Hepatocyte (in vitro differentiated cells): ENCODE results near the gene DMRT1. TPM values are rescaled to one million over a fixed set of nuclear protein-coding genes. Genes with fewer than 3 reads are reported as not detected.

Source experiments
- DNase-seq: peaks from one replicate; pipeline ENCODE4 v3.0.0-alpha.2; 2016; ENCODE audit warnings: low spot score
- H2AFZ ChIP-seq: fragments of 200-600 bp; sonication (generic); 2 replicates; pipeline ENCODE4 v1.6.0; 2016; ENCODE audit warnings: antibody characterized with exemption, mild to moderate bottlenecking
- H3K27ac ChIP-seq: fragments of 200-600 bp; sonication (generic); 2 replicates; pipeline ENCODE4 v1.5.1; 2016; ENCODE audit warnings: mild to moderate bottlenecking
- H3K27me3 ChIP-seq: fragments of 200-600 bp; sonication (generic); 2 replicates; pipeline ENCODE4 v1.6.1; 2016
- H3K36me3 ChIP-seq: fragments of 200-600 bp; sonication (generic); replicated peaks from 2 replicates; pipeline ENCODE4 v1.5.1; 2016; ENCODE audit warnings: low read depth; ENCODE audit not compliant: insufficient read depth
- H3K4me1 ChIP-seq: fragments of 200-600 bp; sonication (generic); 2 replicates; pipeline ENCODE4 v1.5.1; 2016; ENCODE audit warnings: mild to moderate bottlenecking, moderate library complexity; ENCODE audit not compliant: insufficient read depth
- H3K4me2 ChIP-seq: fragments of 200-600 bp; sonication (generic); 2 replicates; pipeline ENCODE4 v1.6.0; 2016
- H3K4me3 ChIP-seq: fragments of 200-600 bp; sonication (generic); 2 replicates; pipeline ENCODE4 v1.5.1; 2016; ENCODE audit warnings: mild to moderate bottlenecking
- H3K79me2 ChIP-seq: fragments of 200-600 bp; sonication (generic); 2 replicates; pipeline ENCODE4 v1.6.0; 2017; ENCODE audit warnings: mild to moderate bottlenecking
- H3K9me2 ChIP-seq: fragments of 200-600 bp; sonication (generic); replicated peaks from 2 replicates; pipeline ENCODE4 v1.6.0; 2017; ENCODE audit warnings: mild to moderate bottlenecking; ENCODE audit not compliant: insufficient read depth
- H3K9me3 ChIP-seq: fragments of 200-600 bp; sonication (generic); 2 replicates; pipeline ENCODE4 v1.5.1; 2016; ENCODE audit warnings: low read depth, mild to moderate bottlenecking
- H4K20me1 ChIP-seq: fragments of 200-600 bp; sonication (generic); 2 replicates; pipeline ENCODE4 v1.6.0; 2016; ENCODE audit warnings: mild to moderate bottlenecking; ENCODE audit not compliant: insufficient read depth, poor library complexity, severe bottlenecking
- EZH2 ChIP-seq: fragments of 200-600 bp; sonication (generic); IDR thresholded peaks from 2 replicates; pipeline ENCODE4 v1.6.1; 2016; ENCODE audit warnings: antibody characterized with exemption, mild to moderate bottlenecking, borderline replicate concordance
- EZH2phosphoT487 ChIP-seq: fragments of 200-600 bp; sonication (generic); IDR thresholded peaks from one replicate; pipeline ENCODE4 v1.6.1; 2018; ENCODE audit warnings: antibody characterized with exemption, mild to moderate bottlenecking, low read depth, moderate library complexity; ENCODE audit not compliant: unreplicated experiment, severe bottlenecking
- WGBS: methylation state at CpG from one replicate; pipeline ENCODE4 v1.1.6; 2016; ENCODE audit warnings: low lambda C conversion rate; ENCODE audit errors: missing lambda C conversion rate; 5-methylcytosine and 5-hydroxymethylcytosine counted together
- polyA plus RNA-seq: library from polyadenylated mRNA; unstranded; fragments of >200 nt; fragmentation: Nextera tagmentation; extraction: Ambion mirVana; gene quantifications from 2 replicates; pipeline ENCODE4 v1.2.1, GENCODE V29; 2016
- total RNA-seq: library from RNA; depleted of rRNA; stranded (reverse); fragments of >200 nt; gene quantifications from 2 replicates; pipeline ENCODE4 v1.2.3, GENCODE V29; 2014
- TF ChIP-seq, protein P1 (sequence below): fragments of 200-600 bp; sonication (generic); IDR thresholded peaks from 2 replicates; pipeline ENCODE4 v1.5.1; 2016; ENCODE audit warnings: antibody characterized with exemption, mild to moderate bottlenecking; ENCODE audit not compliant: poor library complexity

Gene DMRT1
- total and polyA plus RNA-seq, 2 experiments from 2014 or later = not detected

DNA sequence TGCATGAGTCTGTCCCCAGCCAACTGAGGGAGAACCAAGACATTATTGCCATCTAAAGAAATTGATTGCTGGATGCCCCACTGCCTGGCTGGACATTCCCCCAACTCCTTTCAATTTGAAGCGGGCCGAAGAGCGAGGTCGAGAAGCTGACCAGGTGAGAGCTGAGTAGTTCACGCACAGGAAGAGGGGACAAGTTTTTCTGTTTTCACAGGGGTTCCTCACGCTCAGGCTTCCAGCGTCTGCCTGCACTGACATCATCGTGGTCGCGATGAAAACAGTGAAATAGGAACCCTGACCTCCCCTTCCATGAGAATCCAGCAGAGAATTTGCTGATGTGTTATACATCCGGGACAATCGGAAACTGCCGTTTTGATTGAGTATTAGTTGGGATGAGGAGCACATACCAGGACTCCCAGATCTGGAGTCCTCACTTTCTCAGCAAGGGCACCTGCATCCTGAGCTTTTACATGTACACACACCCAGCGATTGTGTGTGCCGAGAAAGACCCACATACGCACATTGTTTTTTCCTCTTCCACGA lies 131.9 kb downstream of the DMRT1 start:
- Histone ChIP-seq H4K20me1 (no peaks in the 10 kb centered on the region), H3K27ac (no peak overlapping the region), H3K27me3 (peaks cover 98% of the 10 kb centered on the region), H3K36me3 (no peaks in the 10 kb centered on the region), H3K4me2 (no peak overlapping the region), H3K9me2 (no peaks in the 10 kb centered on the region), H3K9me3 (no peaks in the 10 kb centered on the region), H2AFZ (no peak overlapping the region), H3K4me3 (no peak overlapping the region), H3K79me2 (no peaks in the 10 kb centered on the region), H3K4me1 (peaks cover 27% of the 10 kb centered on the region)
- no peak for DNase-seq
- WGBS = 19% methylated on average over 17 of the region's 17 CpGs
- TF ChIP-seq, protein P1, sequence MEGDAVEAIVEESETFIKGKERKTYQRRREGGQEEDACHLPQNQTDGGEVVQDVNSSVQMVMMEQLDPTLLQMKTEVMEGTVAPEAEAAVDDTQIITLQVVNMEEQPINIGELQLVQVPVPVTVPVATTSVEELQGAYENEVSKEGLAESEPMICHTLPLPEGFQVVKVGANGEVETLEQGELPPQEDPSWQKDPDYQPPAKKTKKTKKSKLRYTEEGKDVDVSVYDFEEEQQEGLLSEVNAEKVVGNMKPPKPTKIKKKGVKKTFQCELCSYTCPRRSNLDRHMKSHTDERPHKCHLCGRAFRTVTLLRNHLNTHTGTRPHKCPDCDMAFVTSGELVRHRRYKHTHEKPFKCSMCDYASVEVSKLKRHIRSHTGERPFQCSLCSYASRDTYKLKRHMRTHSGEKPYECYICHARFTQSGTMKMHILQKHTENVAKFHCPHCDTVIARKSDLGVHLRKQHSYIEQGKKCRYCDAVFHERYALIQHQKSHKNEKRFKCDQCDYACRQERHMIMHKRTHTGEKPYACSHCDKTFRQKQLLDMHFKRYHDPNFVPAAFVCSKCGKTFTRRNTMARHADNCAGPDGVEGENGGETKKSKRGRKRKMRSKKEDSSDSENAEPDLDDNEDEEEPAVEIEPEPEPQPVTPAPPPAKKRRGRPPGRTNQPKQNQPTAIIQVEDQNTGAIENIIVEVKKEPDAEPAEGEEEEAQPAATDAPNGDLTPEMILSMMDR = no peak
- TF ChIP-seq EZH2 (no peak), EZH2phosphoT487 (peak; percentile 52)

DNA sequence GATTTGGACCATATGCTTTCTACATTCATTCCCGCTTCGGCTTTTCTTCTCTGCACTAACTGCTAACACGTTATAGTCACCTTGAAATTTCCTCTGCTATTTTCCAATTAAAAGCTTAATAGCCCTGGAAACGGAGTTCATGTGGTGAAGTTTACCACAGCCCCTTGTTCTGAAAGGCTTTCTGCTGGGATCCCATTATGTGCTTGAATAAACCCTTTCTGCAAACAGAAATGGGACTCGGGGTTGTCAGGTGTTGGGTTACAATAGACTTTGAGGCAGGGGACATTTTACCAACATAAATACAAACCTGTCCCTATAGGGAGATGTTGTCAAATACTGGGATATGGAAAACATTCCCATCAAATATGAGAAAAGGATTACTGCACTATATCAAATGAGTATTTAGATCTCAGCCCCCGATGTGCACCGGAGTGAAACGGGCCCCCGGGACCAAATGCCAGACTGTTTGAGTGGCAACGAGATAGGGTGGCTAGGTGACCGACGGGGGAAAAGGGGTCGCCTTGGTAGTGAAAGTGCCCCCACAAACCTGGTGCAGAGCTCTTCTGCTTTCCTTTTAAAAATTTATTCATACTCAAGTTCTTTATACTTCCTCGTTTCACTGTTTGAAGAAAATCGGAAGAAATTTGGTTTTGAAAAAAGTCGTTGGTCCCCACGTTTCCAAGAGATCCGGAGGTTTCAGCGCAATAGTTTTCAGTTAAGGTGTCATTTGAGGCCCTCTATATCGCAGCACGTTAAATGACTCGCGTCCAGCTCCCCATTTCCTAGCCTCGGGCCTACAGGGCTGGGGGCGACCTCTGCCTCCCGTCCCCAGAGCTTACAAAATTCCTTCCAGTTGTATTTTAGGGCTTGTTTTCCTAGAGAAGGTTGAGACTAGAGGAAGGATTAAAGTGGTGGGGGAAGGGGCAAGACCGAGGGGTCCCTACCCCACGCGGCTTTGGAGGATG lies 132.8 kb downstream of the DMRT1 start:
- no peak overlapping the region for H3K4me2 ChIP-seq
- peaks cover 27% of the 10 kb centered on the region for H3K4me1 ChIP-seq
- H2AFZ ChIP-seq = no peak overlapping the region
- H3K36me3 ChIP-seq = no peaks in the 10 kb centered on the region
- H3K9me3 ChIP-seq = no peaks in the 10 kb centered on the region
- no peaks in the 10 kb centered on the region for H3K9me2 ChIP-seq
- H3K4me3 ChIP-seq = no peak overlapping the region
- 7% methylated on average over 29 of the region's 29 CpGs for WGBS
- H3K27me3 ChIP-seq = peaks cover 98% of the 10 kb centered on the region
- DNase-seq = no peak
- no peaks in the 10 kb centered on the region for H3K79me2 ChIP-seq
- H3K27ac ChIP-seq = no peak overlapping the region
- no peaks in the 10 kb centered on the region for H4K20me1 ChIP-seq
- TF ChIP-seq, protein P1 = no peak
- TF ChIP-seq EZH2 (peak; percentile 27), EZH2phosphoT487 (peak; percentile 39)

GRCh38 chr9:974996-975739 lies 133.7 kb downstream of the DMRT1 start:
- Histone ChIP-seq H3K4me1 (peaks cover 27% of the 10 kb centered on the region), H2AFZ (no peak overlapping the region), H3K27me3 (peaks cover 98% of the 10 kb centered on the region), H3K9me2 (no peaks in the 10 kb centered on the region), H3K4me3 (no peak overlapping the region), H3K79me2 (no peaks in the 10 kb centered on the region), H3K36me3 (no peaks in the 10 kb centered on the region), H3K27ac (no peak overlapping the region), H4K20me1 (no peaks in the 10 kb centered on the region), H3K9me3 (no peaks in the 10 kb centered on the region), H3K4me2 (no peak overlapping the region)
- DNase-seq = no peak
- no peak for TF ChIP-seq EZH2
- peak; percentile 10 for TF ChIP-seq EZH2phosphoT487
- TF ChIP-seq, protein P1 = no peak
- 6% methylated on average over 24 of the region's 24 CpGs for WGBS
